DMS79 treated with DMSO at 0.1 percent for 48 hours (cell line): ENCODE results near the gene C1orf216.
"Not testable (repeated sequence)": the region's sequence is repeated elsewhere in the genome, so short reads cannot be mapped to it uniquely, and the experiment has no call there.

Experiments
- DNase-seq: peaks from one replicate; lab custom pipeline; 2025; lab: John Stamatoyannopoulos, UW

C1orf216 gene

DNA sequence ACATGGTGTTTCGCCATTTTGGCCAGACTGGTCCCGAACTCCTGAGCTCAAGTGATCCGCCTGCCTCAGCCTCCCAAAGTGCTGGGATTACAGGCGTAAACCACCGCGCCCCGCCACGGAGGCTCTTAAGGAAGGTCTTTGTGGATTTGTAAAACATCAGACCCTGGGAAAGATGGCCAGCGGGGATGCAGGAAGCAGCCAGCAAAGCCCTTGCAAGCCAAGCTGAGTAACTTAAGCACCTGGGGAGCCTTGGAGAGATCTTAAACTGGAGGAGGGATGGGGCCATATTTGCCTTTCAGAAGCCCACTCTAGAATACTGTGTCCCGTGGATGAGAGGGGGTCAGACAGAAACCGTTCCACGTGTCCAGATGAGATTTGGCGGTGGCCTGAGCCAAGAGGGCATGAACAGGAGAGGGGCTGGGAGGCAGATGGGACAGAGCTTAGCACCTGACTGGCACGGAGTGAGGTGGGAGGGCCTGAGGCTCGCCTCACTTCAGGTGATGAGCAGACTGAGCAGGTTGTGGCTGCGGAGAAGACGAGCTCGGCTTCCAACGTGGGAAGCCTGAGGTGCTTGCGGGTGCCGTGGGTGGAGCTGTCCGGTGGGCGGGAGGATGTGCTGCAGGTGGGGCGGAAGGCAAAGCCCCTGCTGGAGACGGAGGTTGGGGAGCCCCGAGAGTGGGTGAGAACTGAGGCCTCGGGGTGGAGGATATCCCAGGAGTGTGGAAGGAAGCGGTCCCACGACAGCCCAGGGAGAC is 11.7 kb downstream of the C1orf216 start:
- peak; percentile 68 for DNase-seq

DNA sequence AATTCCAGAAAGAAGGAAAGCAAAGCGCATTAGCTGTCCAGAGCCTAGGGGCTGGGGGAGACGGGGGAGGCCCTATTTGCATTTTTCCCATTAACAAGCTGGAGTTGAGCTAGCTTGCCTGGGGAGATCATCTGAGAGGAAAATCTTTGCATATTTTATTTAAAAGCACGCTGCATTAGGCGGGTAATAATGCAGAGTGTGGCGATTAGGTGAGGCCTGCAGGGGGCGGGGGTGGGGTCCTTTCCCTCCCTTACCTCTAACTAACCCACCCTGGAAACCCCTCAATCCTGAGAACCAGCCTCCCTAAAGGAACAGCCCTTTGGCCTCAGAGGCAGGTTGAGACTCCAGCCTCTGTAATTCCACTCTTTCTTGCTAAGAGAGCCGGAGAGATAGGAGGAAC is 16.2 kb downstream of the C1orf216 start:
- DNase-seq = no peak

DNA sequence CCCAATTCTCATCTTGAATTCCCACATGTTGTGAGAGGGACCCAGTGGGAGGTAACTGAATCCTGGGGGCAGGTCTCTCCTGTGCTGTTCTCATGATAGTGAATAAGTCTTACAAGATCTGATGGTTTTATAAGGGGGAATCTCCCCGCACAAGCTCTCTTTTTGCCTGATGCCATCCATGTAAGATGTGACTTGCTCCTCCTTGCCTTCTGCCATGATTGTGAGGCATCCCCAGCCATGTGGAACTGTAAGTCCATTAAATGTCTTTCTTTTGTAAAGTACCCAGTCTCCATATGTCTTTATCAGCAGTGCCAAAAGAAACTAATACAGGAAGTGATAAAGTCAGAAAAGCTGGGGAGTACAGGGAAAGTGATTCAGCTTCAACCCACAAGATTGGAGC is 19.5 kb downstream of the C1orf216 start:
- not testable (repeated sequence) for DNase-seq

DNA sequence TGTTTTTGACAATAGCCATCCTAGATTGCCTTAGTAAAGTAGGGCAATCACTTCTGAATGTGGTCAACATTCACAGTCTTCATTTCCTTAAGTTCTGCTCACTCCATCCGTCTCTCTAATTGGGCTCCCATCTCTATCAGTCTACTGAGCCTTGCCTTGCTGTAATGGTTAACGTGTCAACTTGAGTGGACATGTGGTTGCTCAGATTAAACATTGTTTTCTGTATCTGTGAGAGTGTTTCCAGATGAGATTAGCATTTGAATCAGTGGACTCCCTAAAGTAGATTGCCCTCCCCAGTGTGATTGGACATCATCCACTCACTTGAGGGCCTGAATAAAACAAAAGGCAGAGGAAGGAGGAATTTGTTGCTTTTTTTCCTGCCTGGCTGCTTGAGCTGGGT is 26.4 kb downstream of the C1orf216 start:
- no peak for DNase-seq

DNA sequence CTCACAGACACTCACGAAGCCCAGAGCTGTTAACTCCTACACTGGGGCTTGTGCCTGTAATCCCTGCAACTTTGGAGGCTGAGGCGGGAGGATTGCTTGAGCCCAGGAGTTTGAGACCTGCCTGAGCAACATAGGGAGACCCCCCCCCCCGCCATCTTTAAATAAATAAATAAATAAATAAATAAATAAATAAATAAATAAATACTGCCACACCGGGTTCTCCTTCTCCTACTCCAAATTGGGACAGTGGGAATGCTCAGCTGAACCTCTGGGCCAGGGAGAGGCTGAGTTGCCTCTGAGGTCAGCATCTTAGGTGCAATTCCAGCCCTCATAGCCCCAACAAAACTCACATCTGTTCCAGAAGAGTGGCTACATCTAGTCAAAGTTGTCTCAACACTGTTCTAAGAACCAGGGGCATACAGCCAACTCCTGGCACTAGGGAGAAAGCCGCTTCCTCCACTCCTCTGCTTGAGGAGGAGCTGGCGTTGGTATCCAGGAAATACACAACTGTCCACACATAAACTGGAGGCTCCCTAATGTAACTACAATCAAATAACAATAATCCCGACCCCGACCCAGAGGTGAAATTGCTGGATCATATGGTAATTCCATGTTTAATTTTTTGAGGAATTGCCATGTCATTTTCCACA is 27.0 kb downstream of the C1orf216 start:
- DNase-seq = peak; percentile 49

DNA sequence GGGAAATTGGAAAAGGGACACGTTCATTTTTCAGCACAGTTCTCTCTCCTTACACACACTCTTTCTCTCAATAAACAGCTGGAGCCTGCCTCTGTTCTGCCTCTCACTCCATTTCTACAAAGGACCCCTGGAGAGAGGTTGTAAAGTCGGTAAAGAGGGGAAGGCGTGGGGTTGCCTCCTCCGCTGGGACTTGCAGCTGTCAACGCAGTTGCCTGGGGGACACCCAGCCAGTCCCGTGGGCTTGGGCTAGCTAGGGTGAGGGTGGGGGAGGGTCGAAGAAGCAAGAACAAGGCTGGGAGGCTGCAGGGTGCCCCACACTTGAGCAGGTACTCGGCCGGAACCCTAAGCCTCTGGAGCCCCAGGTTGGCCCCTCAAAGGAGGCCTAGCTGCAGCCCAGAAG is 27.6 kb downstream of the C1orf216 start:
- peak; percentile 15 for DNase-seq

DNA sequence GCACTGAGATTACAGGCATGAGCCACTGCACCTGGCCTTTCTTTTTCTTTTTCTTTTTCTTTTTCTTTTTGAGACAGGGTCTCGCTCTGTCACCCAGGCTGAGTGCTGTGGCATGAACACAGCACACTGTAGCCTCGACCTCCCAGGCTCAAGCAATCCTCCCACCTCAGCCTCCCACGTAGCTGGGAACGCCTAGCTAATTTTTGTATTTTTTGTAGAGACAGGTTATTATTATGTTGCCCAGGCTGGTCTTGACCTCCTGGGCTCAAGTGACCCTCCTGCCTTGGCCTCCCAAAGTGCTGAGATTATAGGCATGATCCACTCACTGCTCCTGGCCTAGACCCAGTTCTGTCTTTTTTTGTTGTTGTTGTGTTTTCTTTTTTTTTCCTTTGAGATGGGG is 28.6 kb downstream of the C1orf216 start:
- not testable (repeated sequence) for DNase-seq

DNA sequence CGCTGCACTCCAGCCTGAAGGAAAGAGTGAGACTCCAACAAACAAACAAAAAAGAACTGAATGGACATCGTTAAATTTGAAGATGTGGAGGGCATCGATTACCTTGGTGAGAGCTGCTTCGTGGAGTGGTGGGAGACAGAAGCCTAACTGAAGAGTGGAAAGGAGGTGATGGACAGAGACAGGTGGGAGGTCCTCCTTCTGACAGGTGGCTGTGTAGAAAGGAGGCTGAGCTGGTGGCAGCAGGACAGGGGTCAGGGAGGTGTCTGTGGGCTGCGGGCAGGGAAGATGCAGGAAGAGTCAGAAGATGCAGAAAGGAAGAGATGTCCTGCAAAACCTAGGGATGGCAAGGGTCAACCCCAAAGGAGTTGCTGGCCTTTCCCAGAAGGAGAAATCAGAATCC is 30.5 kb downstream of the C1orf216 start:
- DNase-seq = no peak

DNA sequence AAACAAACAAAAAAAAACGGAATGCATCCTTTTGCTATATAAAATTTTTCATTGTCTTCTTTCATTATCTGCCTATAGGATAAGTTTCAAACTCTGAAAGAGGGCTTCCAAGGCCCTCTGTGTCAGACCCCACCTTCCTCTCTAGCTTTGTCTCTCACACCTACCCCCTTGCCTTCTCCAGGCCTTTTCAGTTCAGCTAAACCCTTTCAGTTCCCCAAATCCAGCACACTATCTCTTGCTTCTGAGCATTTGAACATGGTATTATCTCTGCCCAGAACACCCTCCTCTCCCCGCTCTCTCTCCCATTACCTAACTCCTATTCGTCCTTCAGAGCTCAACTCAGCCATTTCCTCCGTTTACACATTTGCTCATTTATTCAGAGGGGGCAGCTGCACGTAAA is 35.7 kb downstream of the C1orf216 start:
- no peak for DNase-seq

DNA sequence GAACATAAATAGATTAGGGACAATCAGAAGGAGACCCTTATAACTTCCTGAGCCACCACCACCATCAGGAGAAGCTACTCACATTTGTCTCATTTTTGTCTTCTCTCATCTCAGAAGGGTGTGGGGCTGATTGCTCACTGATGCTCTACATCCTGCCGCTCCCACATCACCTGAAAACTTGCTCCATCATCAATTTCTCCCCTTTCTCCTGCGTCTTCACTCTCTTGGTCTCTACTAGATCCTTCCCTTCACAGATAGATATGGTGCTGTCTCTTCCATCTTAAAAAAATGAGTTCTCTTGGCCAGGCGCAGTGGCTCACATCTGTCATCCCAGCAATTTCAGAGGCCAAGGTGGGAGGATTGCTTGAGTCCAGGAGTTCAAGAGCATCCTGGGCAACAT is 38.4 kb downstream of the C1orf216 start:
- no peak for DNase-seq

DNA sequence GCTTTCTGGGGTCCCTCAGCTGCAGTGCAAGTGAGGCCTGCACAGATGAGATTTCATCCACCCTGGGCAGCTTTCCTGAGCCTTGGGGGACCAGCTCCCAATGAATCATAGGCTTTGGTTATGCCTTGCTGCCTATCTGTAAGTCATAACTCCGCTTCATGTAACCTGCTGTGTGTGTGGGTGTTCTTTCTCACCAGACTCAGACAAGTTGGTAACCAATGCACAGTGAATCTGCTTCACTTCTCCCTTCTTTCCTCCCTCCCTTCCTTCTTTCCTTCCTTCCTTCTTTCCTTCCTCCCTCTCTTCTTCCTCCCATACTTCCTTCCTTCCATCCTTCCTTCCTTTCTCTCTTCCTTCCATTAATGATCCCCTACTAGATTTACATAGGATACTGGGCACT is 42.9 kb downstream of the C1orf216 start:
- DNase-seq = no peak

DNA sequence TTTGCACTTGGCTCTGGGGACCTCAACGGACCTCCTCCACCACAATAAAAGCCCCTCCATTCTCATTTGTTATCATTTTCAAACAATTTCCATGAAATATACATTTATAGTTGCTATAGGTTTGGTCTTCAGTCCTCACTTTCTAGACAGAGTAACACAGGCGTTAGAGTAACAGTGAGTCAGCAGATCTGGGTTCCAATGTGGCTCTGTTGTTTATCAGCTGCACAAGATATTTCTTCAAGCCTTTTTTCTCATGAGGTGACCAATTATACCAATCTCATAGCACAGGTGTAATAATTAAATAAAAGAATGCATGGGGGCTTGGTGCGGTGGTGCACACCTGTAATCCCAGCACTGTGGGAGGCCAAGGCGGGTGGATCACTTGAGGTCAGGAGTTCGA is 44.6 kb downstream of the C1orf216 start:
- no peak for DNase-seq

DNA sequence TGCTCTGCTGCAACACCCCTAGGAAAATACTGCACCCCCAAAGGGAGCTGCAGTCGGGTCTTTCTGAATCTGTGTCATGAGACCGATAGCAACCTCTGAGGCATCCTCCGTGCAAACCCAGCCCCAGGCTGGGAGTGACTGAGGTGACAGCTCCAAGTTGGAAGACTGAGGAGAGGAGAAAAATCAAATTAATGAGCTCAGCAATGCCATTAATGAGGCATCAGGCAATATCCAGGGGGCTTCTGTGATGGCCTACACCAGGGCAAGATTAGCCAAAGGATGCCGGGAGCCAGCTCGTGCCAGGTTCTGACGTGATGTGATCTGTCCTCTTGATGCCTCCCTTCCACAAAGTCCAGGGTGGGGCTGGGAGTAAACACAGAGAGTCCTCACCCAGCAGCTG is 46.6 kb downstream of the C1orf216 start:
- DNase-seq = no peak

DNA sequence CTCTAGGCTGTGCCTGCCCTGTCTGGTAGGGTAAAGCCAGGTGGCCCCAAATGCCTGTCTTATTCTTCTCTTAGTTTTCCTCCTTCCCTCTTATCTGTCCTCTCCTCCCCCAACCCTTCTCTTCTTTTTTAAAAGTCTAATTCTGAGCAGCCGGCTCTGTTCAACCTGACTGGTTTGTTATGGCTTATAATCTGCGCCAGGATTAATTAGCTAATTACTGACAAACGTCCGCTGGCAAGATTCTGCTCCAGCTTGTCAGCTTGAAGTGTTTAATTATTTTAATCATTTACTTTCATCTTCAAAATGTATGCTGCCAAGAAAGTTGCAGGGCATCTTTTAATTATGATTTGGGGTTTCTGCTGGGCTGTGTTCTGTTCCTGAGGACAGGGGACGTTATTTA is 50.2 kb downstream of the C1orf216 start:
- no peak for DNase-seq

DNA sequence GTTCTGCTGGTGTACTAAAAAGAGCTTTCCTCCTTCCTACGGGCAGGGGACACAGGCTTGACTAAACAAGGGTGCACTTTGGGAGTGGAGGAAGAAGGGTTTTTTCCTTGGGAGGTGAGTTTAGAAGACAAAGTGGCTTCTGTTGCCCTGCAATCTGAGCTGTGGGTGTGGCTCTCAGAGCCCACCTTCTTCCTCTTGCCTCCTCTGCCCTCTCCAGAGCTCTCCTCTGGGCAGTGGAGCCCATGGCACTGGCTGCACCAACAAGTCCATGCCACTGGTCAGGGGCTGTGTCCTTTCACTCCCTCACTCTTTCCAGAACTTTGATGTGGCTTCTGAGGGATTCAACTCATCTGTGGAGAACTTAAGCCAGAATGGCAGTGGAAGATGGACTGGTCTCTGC is 51.8 kb downstream of the C1orf216 start:
- DNase-seq = no peak

DNA sequence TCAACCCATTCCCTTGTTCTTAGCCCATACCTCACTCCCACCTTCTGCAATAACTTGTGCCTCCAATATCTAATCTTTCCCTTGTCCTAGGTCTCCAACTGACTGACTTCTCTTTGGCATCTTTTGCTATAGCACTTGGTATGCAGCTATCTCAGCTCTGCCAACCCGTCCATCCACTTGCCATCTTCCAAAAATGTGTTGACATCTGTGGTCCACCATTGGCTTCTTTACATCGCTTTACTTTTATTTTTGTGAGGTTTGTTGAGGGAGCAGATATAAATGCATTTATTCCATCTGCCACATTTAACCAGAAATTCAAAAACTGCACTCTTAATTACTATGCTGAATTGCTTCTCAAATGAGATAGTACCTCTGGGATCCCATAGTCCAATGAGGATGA is 52.5 kb downstream of the C1orf216 start:
- DNase-seq = no peak
